Pancreas (tissue), 10 donors: Measurements from ENCODE around the gene NCDN. TPM values are rescaled to one million over a fixed set of nuclear protein-coding genes. Genes with fewer than 3 reads are reported as not detected.

ENCODE experiments used
- ATAC-seq, 4 donors: fragments of 200-7000 bp; cut with Tn5 transposase; one replicate each; pipeline versions ENCODE4 v1.8.0 to v1.9.1; 2020; ENCODE audit warnings: mild to moderate bottlenecking in 4 of 4, moderate library complexity in 4 of 4
- DNase-seq, 6 donors: peaks; one replicate each; pipeline ENCODE4 v3.0.0-alpha.2; 2020
- FAIRE-seq: peaks from 2 replicates; lab custom pipeline; 2012; peaks lifted over from hg19 to GRCh38; lab: Jason Lieb, UNC
- H3K27ac ChIP-seq, 4 donors: fragments of 200-600 bp; sonication (generic); 1 replicate in 3 of 4; 2 replicates in 1 of 4; pipeline versions ENCODE4 v1.5.0 to v1.8.0; 2020
- H3K27me3 ChIP-seq, 4 donors: fragments of 200-600 bp; one replicate each; pipeline ENCODE4 v1.8.0; 2021
- H3K36me3 ChIP-seq, 3 donors: fragments of 200-600 bp; sonication (generic) in 1 of 3; one replicate each; pipeline versions ENCODE4 v1.5.0 to v1.8.0; 2020 to 2021
- H3K4me1 ChIP-seq, 3 donors: fragments of 200-600 bp; one replicate each; pipeline ENCODE4 v1.8.0; 2021
- H3K4me3 ChIP-seq, 4 donors: fragments of 200-600 bp; sonication (generic) in 2 of 4; one replicate each; pipeline versions ENCODE4 v1.5.0 to v1.8.0; 2020 to 2021
- H3K9me3 ChIP-seq, 4 donors: fragments of 200-600 bp; one replicate each; pipeline ENCODE4 v1.8.0; 2021
- WGBS, 2 donors: extraction: QIAGEN DNeasy Blood & Tissue Kit; methylation state at CpG; one replicate each; pipeline ENCODE4 v1.1.7; 2013; 5-methylcytosine and 5-hydroxymethylcytosine counted together
- intact Hi-C, 3 donors: fragments of 100-400 bp; cut with DNase I; formaldehyde crosslinking; loops; one replicate each; pipeline versions ENCODE4 v1.11.1 to v1.14.2; 2022
- polyA plus RNA-seq, 2 donors: library from polyadenylated mRNA; stranded (reverse); fragments of 200-250 nt; gene quantifications; one replicate each; pipeline ENCODE4 v1.2.3, GENCODE V29; 2013
- total RNA-seq, 6 donors: library from RNA; stranded (reverse); fragmentation: NEBNext Ultra II Directional in 4 of 6; extraction: Animal tissue kit (Norgen Biotek cat#: 25700) in 4 of 6; gene quantifications; one replicate each; pipeline versions ENCODE4 v1.2.1 to v1.2.4, GENCODE V29; 2021 to 2023
- TF ChIP-seq, protein P1 (sequence below), 4 donors: fragments of 200-600 bp; sonication (generic) in 3 of 4; IDR thresholded peaks; one replicate each; pipeline versions ENCODE4 v1.5.0 to v1.8.0; 2021; ENCODE audit warnings: antibody characterized with exemption in 4 of 4
- donor health status: healthy with polysubstance abuse.
- donor health status: DM: no; HTN: no; CAD: no; lungs with moderate emphysema.
- donor health status: DM: no; HTN: no; CAD: no.
- donor health status: control.
- donor health status: control.
- donor health status: Bipolar disorder and iron deficiency.
- donor health status: DM: yes; HTN: yes; CAD: no.
- donor health status: DM: no; HTN: no; CAD: no.
- donor health status: DM: no; HTN: no; CAD: no.
- donor health status: DM: yes; HTN: yes; CAD: no.

NCDN gene
- total and polyA plus RNA-seq, 8 donors = 4.4 to 12.8 (median 7.2) TPM

GRCh38 chr1:35560256-35561225, 2.9 kb downstream of the NCDN start:
- no peak for FAIRE-seq
- Histone ChIP-seq H3K27ac (no peak overlapping the region), H3K9me3 (no peaks in the 10 kb centered on the region), H3K4me1 (peaks cover 4 to 12% (median 8%) of the 10 kb centered on the region in 3 donors), H3K36me3 (no peaks in the 10 kb centered on the region), H3K4me3 (no peak overlapping the region), H3K27me3 (no peaks in the 10 kb centered on the region)
- TF ChIP-seq, protein P1, sequence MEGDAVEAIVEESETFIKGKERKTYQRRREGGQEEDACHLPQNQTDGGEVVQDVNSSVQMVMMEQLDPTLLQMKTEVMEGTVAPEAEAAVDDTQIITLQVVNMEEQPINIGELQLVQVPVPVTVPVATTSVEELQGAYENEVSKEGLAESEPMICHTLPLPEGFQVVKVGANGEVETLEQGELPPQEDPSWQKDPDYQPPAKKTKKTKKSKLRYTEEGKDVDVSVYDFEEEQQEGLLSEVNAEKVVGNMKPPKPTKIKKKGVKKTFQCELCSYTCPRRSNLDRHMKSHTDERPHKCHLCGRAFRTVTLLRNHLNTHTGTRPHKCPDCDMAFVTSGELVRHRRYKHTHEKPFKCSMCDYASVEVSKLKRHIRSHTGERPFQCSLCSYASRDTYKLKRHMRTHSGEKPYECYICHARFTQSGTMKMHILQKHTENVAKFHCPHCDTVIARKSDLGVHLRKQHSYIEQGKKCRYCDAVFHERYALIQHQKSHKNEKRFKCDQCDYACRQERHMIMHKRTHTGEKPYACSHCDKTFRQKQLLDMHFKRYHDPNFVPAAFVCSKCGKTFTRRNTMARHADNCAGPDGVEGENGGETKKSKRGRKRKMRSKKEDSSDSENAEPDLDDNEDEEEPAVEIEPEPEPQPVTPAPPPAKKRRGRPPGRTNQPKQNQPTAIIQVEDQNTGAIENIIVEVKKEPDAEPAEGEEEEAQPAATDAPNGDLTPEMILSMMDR (IDR thresholded peaks at IDR 0.05) = no peak
- 37 to 41% methylated on average over 44 of the region's 44 CpGs for WGBS, 2 donors
- DNase-seq = peak; percentile 71 to 95 (median 84)
- intact Hi-C loops = loop anchor here in 2 of 3 donors (5.0 kb wide), 2 partner anchors 108 to 358 kb away; no protein-coding TSS in a partner anchor
- ATAC-seq = peak in 2 of 4 donors; percentile 29 to 34

DNA sequence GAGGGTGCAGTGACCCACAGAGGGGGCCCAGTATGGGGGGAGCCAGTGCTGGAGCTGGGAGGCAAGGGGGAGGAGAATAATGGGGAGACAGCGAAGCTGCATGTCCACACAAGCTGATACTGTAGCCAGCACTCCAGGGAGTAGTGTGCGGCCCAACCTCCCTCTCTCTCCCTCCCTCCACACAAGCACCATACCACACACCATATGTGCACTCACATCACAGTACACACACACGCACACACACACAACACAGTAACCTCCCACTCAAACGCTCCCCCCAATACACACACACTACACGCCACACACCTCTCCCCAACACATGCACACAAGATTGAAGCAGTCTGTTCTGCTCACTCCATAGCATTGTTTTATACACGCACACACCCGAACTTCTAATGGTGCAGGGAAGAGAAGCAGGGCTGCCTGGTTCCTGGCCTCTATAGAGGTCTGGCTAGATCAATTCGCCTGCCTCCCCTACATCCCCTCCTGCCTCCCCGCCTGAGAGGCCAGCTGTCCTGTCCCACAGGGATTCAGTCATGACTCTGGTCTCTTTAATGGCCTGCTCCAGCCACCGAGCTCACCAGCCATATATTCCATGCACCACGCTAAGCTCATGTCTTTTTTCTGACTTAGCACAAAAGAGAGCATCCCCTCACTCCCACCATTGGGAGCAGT, 3.8 kb downstream of the NCDN start:
- Histone ChIP-seq H3K36me3 (no peaks in the 10 kb centered on the region), H3K27me3 (no peaks in the 10 kb centered on the region), H3K27ac (no peak overlapping the region), H3K9me3 (no peaks in the 10 kb centered on the region), H3K4me3 (no peak overlapping the region), H3K4me1 (peaks cover 0 to 7% (median 0%) of the 10 kb centered on the region in 3 donors)
- 92 to 93% methylated on average over 11 of the region's 11 CpGs for WGBS, 2 donors
- intact Hi-C loops = loop anchor here in 2 of 3 donors (5.0 kb wide), 2 partner anchors 109 to 359 kb away; no protein-coding TSS in a partner anchor
- FAIRE-seq (no peak), ATAC-seq (no peak), DNase-seq (no peak)
- TF ChIP-seq, protein P1 (IDR thresholded peaks at IDR 0.05) = no peak

- intact Hi-C loops = loop anchor here in 2 of 3 donors (5.0 kb wide), 2 partner anchors 110 to 360 kb away; no protein-coding TSS in a partner anchor
- no peak for ATAC-seq
- no peak for FAIRE-seq
- Histone ChIP-seq H3K9me3 (no peaks in the 10 kb centered on the region), H3K27ac (no peak overlapping the region), H3K36me3 (no peaks in the 10 kb centered on the region), H3K27me3 (no peaks in the 10 kb centered on the region), H3K4me1 (peaks cover 0 to 7% (median 0%) of the 10 kb centered on the region in 3 donors), H3K4me3 (no peak overlapping the region)
- TF ChIP-seq, protein P1 (IDR thresholded peaks at IDR 0.05) = no peak
- 92% methylated on average over 15 of the region's 15 CpGs for WGBS, 2 donors
- DNase-seq = peak in 1 of 6 donors; percentile 67
Observed at GRCh38 chr1:35561972-35562680, 4.5 kb downstream of the NCDN start.

DNA sequence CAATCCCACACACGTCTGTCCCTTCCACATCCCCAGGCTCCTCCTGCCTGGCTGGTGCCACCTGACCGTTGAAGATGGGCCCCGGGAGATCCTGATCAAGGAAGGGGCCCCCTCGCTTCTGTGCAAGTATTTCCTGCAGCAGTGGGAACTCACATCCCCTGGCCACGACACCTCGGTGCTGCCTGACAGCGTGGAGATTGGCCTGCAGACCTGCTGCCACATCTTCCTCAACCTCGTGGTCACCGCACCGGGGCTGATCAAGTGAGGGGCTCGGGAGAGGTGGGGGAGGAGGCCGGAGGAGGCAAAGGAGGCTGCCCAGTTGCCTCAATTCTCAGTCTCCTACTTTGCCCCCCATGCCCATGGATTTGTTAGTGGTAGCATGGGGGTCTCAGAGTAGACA, 5.6 kb downstream of the NCDN start:
- no peaks in the 10 kb centered on the region for H3K36me3 ChIP-seq
- FAIRE-seq (no peak), ATAC-seq (no peak), DNase-seq (peak in 1 of 6 donors; percentile 60)
- no peaks in the 10 kb centered on the region for H3K9me3 ChIP-seq
- 86 to 92% methylated on average over 12 of the region's 12 CpGs for WGBS, 2 donors
- no peaks in the 10 kb centered on the region for H3K27me3 ChIP-seq
- no peak overlapping the region for H3K27ac ChIP-seq
- H3K4me1 ChIP-seq = peaks cover 0 to 5% (median 0%) of the 10 kb centered on the region in 3 donors
- intact Hi-C loops = loop anchor here in 2 of 3 donors (5.0 kb wide), 2 partner anchors 111 to 361 kb away; no protein-coding TSS in a partner anchor
- TF ChIP-seq, protein P1 (IDR thresholded peaks at IDR 0.05) = no peak
- H3K4me3 ChIP-seq = no peak overlapping the region
